Liver (tissue), 9 donors: ENCODE data around the gene TBC1D4. TPM values are rescaled to one million over a fixed set of nuclear protein-coding genes. Genes with fewer than 3 reads are reported as not detected.

Experiments used
- DNase-seq: peaks from one replicate; pipeline ENCODE4 v3.0.0-alpha.2; 2017; ENCODE audit warnings: low spot score
- H3K27ac ChIP-seq, 2 donors: one replicate each; pipeline ENCODE4 v1.7.0; 2013; ENCODE audit warnings: inconsistent platforms in 2 of 2, low read length in 2 of 2, control low read depth in 1 of 2, low read depth in 1 of 2, mild to moderate bottlenecking in 1 of 2
- H3K27me3 ChIP-seq, 4 donors: one replicate each; pipeline versions ENCODE4 v1.6.1 to v1.7.0; 2013; ENCODE audit warnings: low read length in 3 of 4, inconsistent platforms in 1 of 4, mild to moderate bottlenecking in 1 of 4, moderate library complexity in 1 of 4; ENCODE audit not compliant: control insufficient read depth in 4 of 4, insufficient read depth in 4 of 4
- H3K36me3 ChIP-seq, 4 donors: one replicate each; pipeline versions ENCODE4 v1.6.1 to v1.7.0; 2013; ENCODE audit warnings: low read length in 3 of 4, mild to moderate bottlenecking in 3 of 4, low read depth in 1 of 4, moderate library complexity in 1 of 4; ENCODE audit not compliant: control insufficient read depth in 4 of 4, insufficient read depth in 3 of 4
- H3K4me1 ChIP-seq, 4 donors: one replicate each; pipeline versions ENCODE4 v1.6.1 to v1.7.0; 2013; ENCODE audit warnings: low read length in 3 of 4, mild to moderate bottlenecking in 3 of 4, moderate library complexity in 1 of 4; ENCODE audit not compliant: control insufficient read depth in 4 of 4, insufficient read depth in 4 of 4
- H3K4me3 ChIP-seq, 3 donors: one replicate each; pipeline versions ENCODE4 v1.6.1 to v1.7.0; 2013; ENCODE audit warnings: low read length in 3 of 3, control low read depth in 1 of 3, low read depth in 1 of 3, mild to moderate bottlenecking in 1 of 3
- H3K9ac ChIP-seq, 2 donors: one replicate each; pipeline ENCODE4 v1.7.0; 2013; ENCODE audit warnings: low read length in 2 of 2, mild to moderate bottlenecking in 2 of 2, moderate library complexity in 2 of 2, control low read depth in 1 of 2, low read depth in 1 of 2
- H3K9me3 ChIP-seq, 4 donors: one replicate each; pipeline versions ENCODE4 v1.6.1 to v1.7.0; 2013; ENCODE audit warnings: low read length in 3 of 4; ENCODE audit not compliant: control insufficient read depth in 4 of 4
- EGR1 ChIP-seq, 2 donors: IDR thresholded peaks; 2 replicates each; pipeline ENCODE4 v1.6.1; 2016 to 2018; ENCODE audit warnings: antibody characterized with exemption in 2 of 2, low read depth in 2 of 2
- FOXA1 ChIP-seq: IDR thresholded peaks from 2 replicates; pipeline ENCODE4 v1.6.1; 2016; ENCODE audit warnings: antibody characterized with exemption
- FOXA2 ChIP-seq: IDR thresholded peaks from 2 replicates; pipeline ENCODE4 v1.6.1; 2016; ENCODE audit warnings: antibody characterized with exemption
- GABPA ChIP-seq, 2 donors: IDR thresholded peaks in 1 of 2; conservative IDR thresholded peaks in 1 of 2; 2 replicates each; pipeline ENCODE4 v1.6.1; 2016; ENCODE audit warnings: antibody characterized with exemption in 2 of 2, mild to moderate bottlenecking in 1 of 2, moderate library complexity in 1 of 2
- HNF4A ChIP-seq, 2 donors: conservative IDR thresholded peaks; 2 replicates each; pipeline ENCODE4 v1.6.1; 2016; ENCODE audit warnings: antibody characterized with exemption in 2 of 2, mild to moderate bottlenecking in 2 of 2
- HNF4G ChIP-seq: IDR thresholded peaks from 2 replicates; pipeline ENCODE4 v1.6.1; 2016; ENCODE audit warnings: antibody characterized with exemption
- JUND ChIP-seq, 2 donors: IDR thresholded peaks; 2 replicates each; pipeline ENCODE4 v1.6.1; 2016; ENCODE audit warnings: antibody characterized with exemption in 2 of 2
- NR2F2 ChIP-seq: IDR thresholded peaks from 2 replicates; pipeline ENCODE4 v1.6.1; 2016; ENCODE audit warnings: antibody characterized with exemption
- RAD21 ChIP-seq, 2 donors: IDR thresholded peaks; 2 replicates each; pipeline ENCODE4 v1.6.1; 2016; ENCODE audit warnings: antibody characterized with exemption in 2 of 2, mild to moderate bottlenecking in 2 of 2
- REST ChIP-seq: IDR thresholded peaks from 2 replicates; pipeline ENCODE4 v1.6.1; 2016; ENCODE audit warnings: antibody characterized with exemption, mild to moderate bottlenecking
- RXRA ChIP-seq, 2 donors: IDR thresholded peaks; 2 replicates each; pipeline ENCODE4 v1.6.1; 2017 to 2018; ENCODE audit warnings: antibody characterized with exemption in 2 of 2, mild to moderate bottlenecking in 1 of 2
- SP1 ChIP-seq: IDR thresholded peaks from 2 replicates; pipeline ENCODE4 v1.6.1; 2018; ENCODE audit warnings: antibody characterized with exemption, mild to moderate bottlenecking
- TAF1 ChIP-seq: conservative IDR thresholded peaks from 2 replicates; pipeline ENCODE4 v1.6.1; 2016; ENCODE audit warnings: antibody characterized with exemption, mild to moderate bottlenecking
- YY1 ChIP-seq: IDR thresholded peaks from 2 replicates; pipeline ENCODE4 v1.6.1; 2016; ENCODE audit warnings: antibody characterized with exemption, mild to moderate bottlenecking
- WGBS: extraction: QIAGEN DNeasy Blood & Tissue Kit; methylation state at CpG from one replicate; pipeline ENCODE4 v1.1.7; 2013; 5-methylcytosine and 5-hydroxymethylcytosine counted together
- polyA plus RNA-seq, 2 donors: library from polyadenylated mRNA; stranded (reverse) in 1 of 2; unstranded in 1 of 2; fragments of 200-250 nt in 1 of 2; fragments of >200 nt in 1 of 2; fragmentation: Nextera tagmentation in 1 of 2; extraction: Ambion mirVana in 1 of 2; gene quantifications; one replicate each; pipeline versions ENCODE4 v1.2.1 to v1.2.3, GENCODE V29; 2013 to 2015
- total RNA-seq, 2 donors: library from RNA; depleted of rRNA; stranded (reverse); fragments of >200 nt; gene quantifications; one replicate each; pipeline ENCODE4 v1.2.3, GENCODE V29; 2014
- TF ChIP-seq, protein P1 (sequence below): IDR thresholded peaks from 2 replicates; pipeline ENCODE4 v1.6.1; 2016; ENCODE audit warnings: antibody characterized with exemption
- TF ChIP-seq, protein P2 (sequence below): fragments of 150-350 bp; IDR thresholded peaks from 2 replicates; pipeline ENCODE4 v1.5.1; 2017; ENCODE audit warnings: improper control_type of control experiment, low read depth, low read length; ENCODE audit not compliant: missing input control
- TF ChIP-seq, protein P3 (sequence below): IDR thresholded peaks from 2 replicates; pipeline ENCODE4 v1.6.1; 2016; ENCODE audit warnings: antibody characterized with exemption
- donor health status: healthy.
- donor health status: healthy.
- donor health status: healthy.
- donor health status: healthy.
- donor health status: healthy.

TBC1D4 gene
- total and polyA plus RNA-seq, 4 donors = 2.3 to 11.1 (median 6.5) TPM

GRCh38 chr13:75334634-75335447 lies 147.1 kb downstream of the TBC1D4 start:
- no peaks in the 10 kb centered on the region for H3K27me3 ChIP-seq

GRCh38 chr13:75333103-75333502 lies 148.9 kb downstream of the TBC1D4 start:
- WGBS = 85% methylated on average over 1 of the region's 1 CpG
- peaks cover 0 to 5% (median 1%) of the 10 kb centered on the region in 4 donors for H3K36me3 ChIP-seq
- H3K9ac ChIP-seq = no peak overlapping the region
- peaks cover 0 to 13% (median 8%) of the 10 kb centered on the region in 4 donors for H3K4me1 ChIP-seq
- H3K9me3 ChIP-seq = no peaks in the 10 kb centered on the region
- no peak overlapping the region for H3K27ac ChIP-seq
- DNase-seq = no peak
- no peaks in the 10 kb centered on the region for H3K27me3 ChIP-seq
- no peak overlapping the region for H3K4me3 ChIP-seq
- no peak for TF ChIP-seq JUND (IDR thresholded peaks at IDR 0.05)
- no peak for TF ChIP-seq HNF4G
- TF ChIP-seq RAD21 (IDR thresholded peaks at IDR 0.05) = no peak
- no peak for TF ChIP-seq EGR1 (IDR thresholded peaks at IDR 0.05; ENCODE audit: low read depth in 2 of 2)
- no peak for TF ChIP-seq HNF4A (conservative IDR thresholded peaks at IDR 0.05)
- TF ChIP-seq RXRA (IDR thresholded peaks at IDR 0.05) = no peak
- no peak for TF ChIP-seq YY1
- TF ChIP-seq, protein P1, sequence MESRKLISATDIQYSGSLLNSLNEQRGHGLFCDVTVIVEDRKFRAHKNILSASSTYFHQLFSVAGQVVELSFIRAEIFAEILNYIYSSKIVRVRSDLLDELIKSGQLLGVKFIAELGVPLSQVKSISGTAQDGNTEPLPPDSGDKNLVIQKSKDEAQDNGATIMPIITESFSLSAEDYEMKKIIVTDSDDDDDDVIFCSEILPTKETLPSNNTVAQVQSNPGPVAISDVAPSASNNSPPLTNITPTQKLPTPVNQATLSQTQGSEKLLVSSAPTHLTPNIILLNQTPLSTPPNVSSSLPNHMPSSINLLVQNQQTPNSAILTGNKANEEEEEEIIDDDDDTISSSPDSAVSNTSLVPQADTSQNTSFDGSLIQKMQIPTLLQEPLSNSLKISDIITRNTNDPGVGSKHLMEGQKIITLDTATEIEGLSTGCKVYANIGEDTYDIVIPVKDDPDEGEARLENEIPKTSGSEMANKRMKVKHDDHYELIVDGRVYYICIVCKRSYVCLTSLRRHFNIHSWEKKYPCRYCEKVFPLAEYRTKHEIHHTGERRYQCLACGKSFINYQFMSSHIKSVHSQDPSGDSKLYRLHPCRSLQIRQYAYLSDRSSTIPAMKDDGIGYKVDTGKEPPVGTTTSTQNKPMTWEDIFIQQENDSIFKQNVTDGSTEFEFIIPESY = no peak
- TF ChIP-seq REST = no peak
- TF ChIP-seq FOXA2 = no peak
- TF ChIP-seq SP1 = no peak
- TF ChIP-seq, protein P2, sequence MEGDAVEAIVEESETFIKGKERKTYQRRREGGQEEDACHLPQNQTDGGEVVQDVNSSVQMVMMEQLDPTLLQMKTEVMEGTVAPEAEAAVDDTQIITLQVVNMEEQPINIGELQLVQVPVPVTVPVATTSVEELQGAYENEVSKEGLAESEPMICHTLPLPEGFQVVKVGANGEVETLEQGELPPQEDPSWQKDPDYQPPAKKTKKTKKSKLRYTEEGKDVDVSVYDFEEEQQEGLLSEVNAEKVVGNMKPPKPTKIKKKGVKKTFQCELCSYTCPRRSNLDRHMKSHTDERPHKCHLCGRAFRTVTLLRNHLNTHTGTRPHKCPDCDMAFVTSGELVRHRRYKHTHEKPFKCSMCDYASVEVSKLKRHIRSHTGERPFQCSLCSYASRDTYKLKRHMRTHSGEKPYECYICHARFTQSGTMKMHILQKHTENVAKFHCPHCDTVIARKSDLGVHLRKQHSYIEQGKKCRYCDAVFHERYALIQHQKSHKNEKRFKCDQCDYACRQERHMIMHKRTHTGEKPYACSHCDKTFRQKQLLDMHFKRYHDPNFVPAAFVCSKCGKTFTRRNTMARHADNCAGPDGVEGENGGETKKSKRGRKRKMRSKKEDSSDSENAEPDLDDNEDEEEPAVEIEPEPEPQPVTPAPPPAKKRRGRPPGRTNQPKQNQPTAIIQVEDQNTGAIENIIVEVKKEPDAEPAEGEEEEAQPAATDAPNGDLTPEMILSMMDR = no peak
- no peak for TF ChIP-seq TAF1
- no peak for TF ChIP-seq FOXA1

More at GRCh38 chr13:75334634-75335447, 147.1 kb downstream of the TBC1D4 start:
- Histone ChIP-seq H3K4me1 (peaks cover 0 to 8% (median 5%) of the 10 kb centered on the region in 4 donors), H3K9ac (no peak overlapping the region), H3K9me3 (no peaks in the 10 kb centered on the region), H3K36me3 (peaks cover 0 to 5% (median 1%) of the 10 kb centered on the region in 4 donors), H3K27ac (no peak overlapping the region), H3K4me3 (no peak overlapping the region)
- TF ChIP-seq REST (no peak), YY1 (no peak), GABPA (IDR thresholded peaks at IDR 0.05 in 1 of 2, conservative IDR thresholded peaks at IDR 0.05 in 1 of 2) (no peak), NR2F2 (no peak), RAD21 (IDR thresholded peaks at IDR 0.05) (no peak), RXRA (IDR thresholded peaks at IDR 0.05) (no peak)
- TF ChIP-seq, protein P3, sequence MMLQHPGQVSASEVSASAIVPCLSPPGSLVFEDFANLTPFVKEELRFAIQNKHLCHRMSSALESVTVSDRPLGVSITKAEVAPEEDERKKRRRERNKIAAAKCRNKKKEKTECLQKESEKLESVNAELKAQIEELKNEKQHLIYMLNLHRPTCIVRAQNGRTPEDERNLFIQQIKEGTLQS = no peak
- WGBS = 95% methylated on average over 10 of the region's 10 CpGs
- no peak for DNase-seq
